Measurements from ENCODE around the gene HSF5.

DNA sequence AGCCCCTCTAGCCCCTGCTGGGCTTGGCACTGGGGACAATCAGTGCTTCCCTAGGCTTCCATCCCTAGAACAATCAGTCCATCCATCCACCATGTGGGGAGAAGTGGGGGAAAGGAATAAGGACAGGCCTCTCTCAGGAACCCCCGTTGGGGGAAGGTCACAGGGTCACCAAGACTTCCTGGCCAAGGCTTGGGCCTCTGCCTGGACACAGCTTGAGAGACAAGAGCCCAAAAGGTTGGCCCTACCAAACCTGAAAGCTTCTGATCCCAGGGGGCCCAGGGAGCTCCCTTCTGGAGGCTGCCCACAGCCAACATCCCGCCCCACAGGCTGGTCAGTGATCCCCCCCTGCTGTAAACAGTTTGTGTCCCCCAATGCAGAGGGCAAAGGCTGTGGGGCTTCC is 42.4 kb upstream of the HSF5 start:
- TF ChIP-seq POLR2A (IDR thresholded peaks at IDR 0.05; ENCODE audit: low read depth, low read length) (no peak), FOS (IDR thresholded peaks at IDR 0.05; ENCODE audit: borderline replicate concordance, insufficient read depth, low read length) (no peak), MAX (IDR thresholded peaks at IDR 0.05; ENCODE audit: insufficient read depth, insufficient read length) (no peak), JUN (IDR thresholded peaks at IDR 0.05; ENCODE audit: borderline replicate concordance, insufficient read depth, insufficient read length, low read depth) (no peak), EZH2 (IDR thresholded peaks at IDR 0.05; ENCODE audit: borderline replicate concordance, low read depth, low read length, severe bottlenecking) (no peak), POLR2AphosphoS5 (IDR thresholded peaks at IDR 0.05; ENCODE audit: insufficient read depth, low read depth, low read length) (no peak)
- TF ChIP-seq, protein P1, sequence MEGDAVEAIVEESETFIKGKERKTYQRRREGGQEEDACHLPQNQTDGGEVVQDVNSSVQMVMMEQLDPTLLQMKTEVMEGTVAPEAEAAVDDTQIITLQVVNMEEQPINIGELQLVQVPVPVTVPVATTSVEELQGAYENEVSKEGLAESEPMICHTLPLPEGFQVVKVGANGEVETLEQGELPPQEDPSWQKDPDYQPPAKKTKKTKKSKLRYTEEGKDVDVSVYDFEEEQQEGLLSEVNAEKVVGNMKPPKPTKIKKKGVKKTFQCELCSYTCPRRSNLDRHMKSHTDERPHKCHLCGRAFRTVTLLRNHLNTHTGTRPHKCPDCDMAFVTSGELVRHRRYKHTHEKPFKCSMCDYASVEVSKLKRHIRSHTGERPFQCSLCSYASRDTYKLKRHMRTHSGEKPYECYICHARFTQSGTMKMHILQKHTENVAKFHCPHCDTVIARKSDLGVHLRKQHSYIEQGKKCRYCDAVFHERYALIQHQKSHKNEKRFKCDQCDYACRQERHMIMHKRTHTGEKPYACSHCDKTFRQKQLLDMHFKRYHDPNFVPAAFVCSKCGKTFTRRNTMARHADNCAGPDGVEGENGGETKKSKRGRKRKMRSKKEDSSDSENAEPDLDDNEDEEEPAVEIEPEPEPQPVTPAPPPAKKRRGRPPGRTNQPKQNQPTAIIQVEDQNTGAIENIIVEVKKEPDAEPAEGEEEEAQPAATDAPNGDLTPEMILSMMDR (IDR thresholded peaks at IDR 0.05; ENCODE audit: extremely low read depth in 1 of 2, insufficient read depth in 1 of 2, low read depth in 1 of 2, low read length in 2 of 2), result no peak
